Hepatocyte (in vitro differentiated cells): ENCODE results near the gene C6orf52.

Experiments used
- CTCF ChIP-seq: fragments of 200-600 bp; sonication (generic); IDR thresholded peaks from 2 replicates; pipeline ENCODE4 v1.5.1; 2016; ENCODE audit warnings: antibody characterized with exemption, mild to moderate bottlenecking; ENCODE audit not compliant: poor library complexity
- EZH2 ChIP-seq: fragments of 200-600 bp; sonication (generic); IDR thresholded peaks from 2 replicates; pipeline ENCODE4 v1.6.1; 2016; ENCODE audit warnings: antibody characterized with exemption, mild to moderate bottlenecking, borderline replicate concordance

- TF ChIP-seq CTCF (no peak), EZH2 (no peak)
Observed at GRCh38 chr6:10630178-10630577, 64.2 kb downstream of the C6orf52 start.
